Inflammatory macrophage treated with lipopolysaccharide for 1 hour (primary cell): ENCODE results near the gene HIBCH.
A peak's percentile ranks its signal among the peaks of the same experiment; 100 is the strongest.
"Not testable (repeated sequence)": the region's sequence is repeated elsewhere in the genome, so short reads cannot be mapped to it uniquely, and the experiment has no call there.

Source experiments
- DNase-seq, 2 donors: peaks; one replicate each; pipeline ENCODE4 v3.0.0-alpha.2; 2020 to 2022

The HIBCH gene

DNA sequence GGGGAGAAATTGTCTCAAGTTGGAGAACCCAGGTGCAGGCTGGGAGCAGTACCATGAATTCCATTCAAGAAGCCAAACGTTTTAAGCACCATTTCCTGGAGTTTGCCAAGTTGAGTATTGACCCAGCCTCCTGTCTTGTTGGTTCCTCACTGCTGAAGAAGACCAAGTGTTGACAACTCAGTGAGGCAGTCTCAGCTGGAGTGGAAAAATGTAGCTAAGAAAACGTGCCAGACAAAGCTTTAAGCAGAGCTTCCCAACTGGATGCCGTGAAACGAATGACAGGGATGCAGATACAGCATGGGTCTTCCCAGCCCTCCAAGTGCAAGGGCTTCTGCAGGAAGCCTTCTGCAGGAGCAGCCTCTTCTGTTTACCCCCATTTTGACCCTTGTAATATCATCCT is 23.0 kb upstream of the HIBCH start:
- DNase-seq: no peak

DNA sequence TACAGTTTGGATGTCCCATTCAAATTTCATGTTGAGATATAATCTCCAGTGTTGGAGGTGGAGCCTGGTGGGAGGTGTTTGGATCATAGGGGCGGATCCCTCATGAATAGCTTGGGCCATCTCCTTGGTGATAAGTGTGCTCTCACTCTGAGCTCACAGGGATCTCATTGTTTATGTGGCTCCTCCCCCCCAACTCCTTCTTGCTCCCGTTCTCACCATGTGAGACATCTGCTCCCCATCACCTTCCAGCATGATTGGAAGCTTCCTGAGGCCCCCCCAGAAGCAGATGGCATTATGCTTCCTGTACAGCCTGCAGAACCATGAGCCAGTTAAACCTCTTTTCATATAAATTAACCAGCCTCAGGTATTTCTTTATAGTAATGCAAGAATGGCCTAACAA is 20.7 kb upstream of the HIBCH start:
- no peak for DNase-seq

GRCh38 chr2:190339394-190339793 is 19.8 kb upstream of the HIBCH start:
- DNase-seq: no peak

GRCh38 chr2:190338453-190338852 is 18.8 kb upstream of the HIBCH start:
- no peak for DNase-seq

- no peak for DNase-seq
These were observed 16.8 kb upstream of the HIBCH start for GRCh38 chr2:190336420-190336819.

DNA sequence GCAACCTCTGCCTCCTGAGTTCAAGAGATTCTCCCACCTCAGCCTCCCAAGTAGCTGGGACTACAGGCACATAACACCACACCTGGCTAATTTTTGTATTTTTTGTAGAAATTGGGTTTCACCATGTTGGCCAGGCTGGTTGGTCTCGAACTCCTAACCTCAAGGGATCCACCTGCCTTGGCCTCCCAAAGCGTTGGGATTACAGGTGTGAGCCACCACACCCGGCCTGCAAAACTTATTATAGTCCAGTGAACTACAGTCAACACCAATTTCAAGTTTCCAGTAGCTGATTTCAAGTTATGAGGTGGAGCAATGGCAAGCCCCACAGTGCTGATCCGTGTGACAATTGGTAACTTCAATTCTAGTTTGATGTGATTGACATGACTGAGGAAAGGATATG is 16.0 kb upstream of the HIBCH start:
- not testable (repeated sequence) for DNase-seq

GRCh38 chr2:190335225-190335559 is 15.6 kb upstream of the HIBCH start:
- no peak for DNase-seq

GRCh38 chr2:190334479-190335224 is 15.0 kb upstream of the HIBCH start:
- DNase-seq: no peak

DNA sequence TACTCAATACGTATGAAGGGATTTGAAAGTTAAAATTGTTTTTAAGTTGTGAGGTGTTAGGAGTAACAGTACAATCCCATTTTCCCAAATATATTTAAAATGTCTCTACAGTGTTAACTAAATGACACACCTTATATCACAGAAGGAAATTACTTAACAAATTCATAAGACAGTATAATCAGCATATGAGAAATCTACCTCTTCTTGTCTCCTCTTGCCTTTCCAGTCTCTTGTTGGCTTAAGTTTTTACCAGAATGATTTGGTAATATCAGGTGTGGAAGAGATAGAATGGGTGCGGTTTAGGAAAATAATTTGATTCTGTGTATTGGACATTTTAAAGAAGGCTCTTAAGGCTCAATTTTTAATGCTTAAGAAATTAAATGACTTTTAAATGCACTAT is 14.3 kb upstream of the HIBCH start:
- DNase-seq: no peak

GRCh38 chr2:190333395-190333794 is 13.8 kb upstream of the HIBCH start:
- DNase-seq: no peak

- peak in 1 of 2 donors; percentile 5 for DNase-seq
These were observed 9.0 kb upstream of the HIBCH start for GRCh38 chr2:190328573-190329147.

- DNase-seq: no peak
These were observed 8.4 kb upstream of the HIBCH start for GRCh38 chr2:190327867-190328572.

- DNase-seq: no peak
These were observed 6.0 kb upstream of the HIBCH start for GRCh38 chr2:190325588-190325987.

- no peak for DNase-seq
These were observed 3.8 kb upstream of the HIBCH start for GRCh38 chr2:190323406-190323805.

DNA sequence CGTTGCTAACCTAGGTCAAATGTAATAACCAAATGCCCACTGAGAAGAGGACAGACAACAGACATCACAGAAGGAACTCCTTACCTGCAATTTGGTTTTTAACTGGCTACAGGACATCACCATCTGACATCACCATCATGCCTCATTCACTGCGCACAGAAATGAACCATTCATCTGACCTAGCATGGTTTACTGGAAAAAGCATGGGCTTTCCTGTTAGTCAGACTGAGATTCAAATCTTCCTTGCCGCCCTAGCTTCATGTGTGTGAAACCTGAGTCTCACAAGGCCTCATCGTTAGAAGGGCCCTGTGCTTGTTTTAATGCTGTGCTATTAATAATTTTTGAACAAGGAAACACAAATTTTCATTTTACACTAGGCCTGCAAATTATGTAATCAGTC is 1.1 kb upstream of the HIBCH start:
- no peak for DNase-seq

GRCh38 chr2:190318931-190319554 is 583 bp downstream of the HIBCH start:
- peak in 1 of 2 donors; percentile 3 for DNase-seq

DNA sequence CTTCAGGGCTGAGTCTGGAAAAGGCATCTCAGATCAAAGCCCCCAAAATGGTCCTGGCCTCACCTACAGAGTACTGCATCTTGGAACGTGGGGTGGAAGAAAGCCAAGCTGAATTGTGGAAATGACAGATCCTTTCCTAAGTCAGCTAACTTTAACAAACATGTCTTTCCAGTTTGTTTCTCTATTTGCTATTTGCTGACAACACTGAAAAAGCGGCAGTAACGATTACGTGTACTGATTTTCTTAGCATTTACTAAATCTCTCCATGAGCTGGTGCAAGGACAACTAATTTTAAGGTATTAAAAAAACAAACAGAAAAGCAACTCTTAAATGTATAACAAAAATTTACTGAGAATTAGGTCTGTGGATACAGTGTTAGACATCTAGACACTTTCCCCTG is 1.1 kb downstream of the HIBCH start:
- no peak for DNase-seq

DNA sequence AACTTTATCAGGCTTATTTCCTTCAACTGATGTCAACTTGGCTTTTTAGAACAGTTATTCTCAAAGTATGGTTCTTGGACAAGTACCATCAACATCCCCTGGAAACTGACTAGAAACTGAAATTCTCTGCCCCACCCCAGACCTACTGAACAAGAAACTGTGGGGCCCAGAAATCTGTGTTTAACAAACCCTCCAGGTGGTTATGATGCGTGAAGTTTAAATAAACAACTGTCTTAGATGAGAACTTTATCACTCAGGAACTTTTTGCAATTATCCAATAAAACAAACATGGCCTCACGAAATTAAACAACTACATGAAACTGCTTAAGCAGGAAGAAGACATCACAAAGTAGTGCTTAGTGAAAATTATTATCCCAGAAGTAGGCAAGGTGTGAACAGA is 4.4 kb downstream of the HIBCH start:
- no peak for DNase-seq

DNA sequence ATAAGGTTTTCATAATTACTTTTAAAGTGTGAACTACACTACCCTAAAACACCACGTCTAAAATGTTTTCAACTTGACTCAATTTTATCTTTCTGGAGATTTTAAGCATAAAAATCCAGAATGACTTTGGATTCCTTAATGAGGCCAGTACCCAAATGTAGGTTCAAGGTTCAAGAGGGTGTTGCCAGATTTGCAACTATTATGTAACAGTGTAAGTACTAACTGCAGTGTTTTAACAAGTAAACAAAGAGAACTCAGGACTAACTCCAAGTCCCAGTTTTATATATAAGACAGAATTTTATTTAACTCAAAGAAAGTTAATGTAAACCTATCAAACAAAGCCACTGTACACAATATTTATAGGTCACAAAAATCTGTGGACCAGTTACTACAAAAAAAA is 5.7 kb downstream of the HIBCH start:
- DNase-seq: no peak

GRCh38 chr2:190312635-190313025 is 7.0 kb downstream of the HIBCH start:
- not testable (repeated sequence) for DNase-seq

- no peak for DNase-seq
These were observed 7.6 kb downstream of the HIBCH start for GRCh38 chr2:190311893-190312634.

DNA sequence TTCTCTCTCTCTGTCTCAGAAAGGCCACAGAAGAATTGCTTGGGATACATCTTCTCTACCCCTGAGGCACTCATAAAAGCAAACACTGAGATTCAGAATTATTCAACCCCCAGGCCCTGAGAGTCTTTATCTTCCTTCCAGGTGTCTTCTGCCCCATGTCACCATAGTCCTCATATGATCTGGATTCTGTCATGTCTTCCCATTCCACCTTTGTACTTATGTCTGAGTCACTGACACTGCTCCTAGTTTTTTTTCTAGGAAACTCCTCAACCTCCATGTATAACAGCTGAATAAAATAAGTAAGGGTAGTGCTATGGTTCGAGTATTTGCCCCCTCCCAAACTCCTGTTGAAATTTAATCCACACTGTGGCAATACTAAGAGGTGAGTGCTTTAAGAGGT is 11.6 kb downstream of the HIBCH start:
- DNase-seq: no peak

- DNase-seq: no peak
These were observed 15.2 kb downstream of the HIBCH start for GRCh38 chr2:190304404-190304803.
